Keratinocyte (primary cell): ENCODE results near the gene SMIM35. TPM values are rescaled to one million over a fixed set of nuclear protein-coding genes. Genes with fewer than 3 reads are reported as not detected.

Source experiments
- DNase-seq: peaks from one replicate; pipeline ENCODE4 v3.0.0-alpha.2; 2011; ENCODE audit warnings: low read depth, missing footprints, low spot score
- FAIRE-seq: peaks from 2 replicates; lab custom pipeline; 2011; peaks lifted over from hg19 to GRCh38; lab: Jason Lieb, UNC
- H2AFZ ChIP-seq: 2 replicates; pipeline ENCODE4 v1.6.0; 2012; ENCODE audit warnings: low read length, control low read depth, inconsistent platforms; ENCODE audit not compliant: control insufficient read depth
- H3K27ac ChIP-seq: 2 replicates; pipeline ENCODE4 v1.5.1; 2011; ENCODE audit warnings: low read length; ENCODE audit not compliant: control insufficient read depth, insufficient read depth
- H3K27me3 ChIP-seq: 3 replicates; pipeline ENCODE4 v1.6.0; 2011; ENCODE audit warnings: low read length; ENCODE audit not compliant: control insufficient read depth, insufficient read depth; ENCODE audit errors: extremely low read depth
- H3K36me3 ChIP-seq, 2 experiments: 2 replicates in 1 of 2; 3 replicates in 1 of 2; pipeline ENCODE4 v1.5.1; 2011; ENCODE audit warnings: low read length in 2 of 2, mild to moderate bottlenecking in 1 of 2; ENCODE audit not compliant: control insufficient read depth in 2 of 2, insufficient read depth in 2 of 2; ENCODE audit errors: extremely low read depth in 1 of 2
- H3K4me1 ChIP-seq: 3 replicates; pipeline ENCODE4 v1.5.1; 2011; ENCODE audit warnings: low read length; ENCODE audit not compliant: control insufficient read depth, insufficient read depth; ENCODE audit errors: extremely low read depth
- H3K4me2 ChIP-seq: 3 replicates; pipeline ENCODE4 v1.6.0; 2011; ENCODE audit warnings: low read depth, low read length; ENCODE audit not compliant: control insufficient read depth, insufficient read depth; ENCODE audit errors: extremely low read depth
- H3K4me3 ChIP-seq, 3 experiments: fragments of 200-600 bp in 1 of 3; sonication (generic) in 1 of 3; 2 replicates in 2 of 3; 3 replicates in 1 of 3; pipeline ENCODE4 v1.5.1; 2011 to 2016; ENCODE audit warnings: low read length in 3 of 3, mild to moderate bottlenecking in 3 of 3, control low read depth in 2 of 3, inconsistent platforms in 1 of 3, low read depth in 1 of 3, mixed read lengths in 1 of 3, mixed run types in 1 of 3, moderate library complexity in 1 of 3; ENCODE audit not compliant: control insufficient read depth in 2 of 3, insufficient read depth in 2 of 3; ENCODE audit errors: extremely low read depth in 1 of 3
- H3K79me2 ChIP-seq: 2 replicates; pipeline ENCODE4 v1.6.0; 2012; ENCODE audit warnings: low read length; ENCODE audit not compliant: control insufficient read depth, insufficient read depth
- H3K9ac ChIP-seq: 3 replicates; pipeline ENCODE4 v1.6.0; 2011; ENCODE audit warnings: low read length; ENCODE audit not compliant: control insufficient read depth, insufficient read depth; ENCODE audit errors: extremely low read depth
- H3K9me1 ChIP-seq: 3 replicates; pipeline ENCODE4 v1.6.0; 2011; ENCODE audit warnings: low read length; ENCODE audit not compliant: control insufficient read depth, insufficient read depth; ENCODE audit errors: extremely low read depth
- H3K9me3 ChIP-seq: 2 replicates; pipeline ENCODE4 v1.5.1; 2012; ENCODE audit warnings: low read depth, low read length; ENCODE audit not compliant: control insufficient read depth
- H4K20me1 ChIP-seq: 3 replicates; pipeline ENCODE4 v1.6.0; 2011; ENCODE audit warnings: low read length; ENCODE audit not compliant: control insufficient read depth, insufficient read depth; ENCODE audit errors: extremely low read depth
- CTCF ChIP-seq, 3 experiments: IDR thresholded peaks in 1 of 3; conservative IDR thresholded peaks in 1 of 3; optimal IDR thresholded peaks in 1 of 3; 2 replicates in 2 of 3; 3 replicates in 1 of 3; pipeline versions ENCODE3 to v1.5.1; 2011; ENCODE audit warnings: low read length in 3 of 3, mild to moderate bottlenecking in 3 of 3, moderate library complexity in 2 of 3, control low read depth in 1 of 3, inconsistent platforms in 1 of 3; ENCODE audit not compliant: insufficient read depth in 2 of 3; ENCODE audit errors: extremely low read depth in 1 of 3
- EZH2 ChIP-seq: IDR thresholded peaks from one replicate; pipeline ENCODE4 v1.6.1; 2012; ENCODE audit warnings: inconsistent platforms, mild to moderate bottlenecking, low read length, moderate library complexity
- dilution Hi-C: fragments of 300-500 bp; cut with MboI; formaldehyde crosslinking; loops from one replicate; pipeline ENCODE4 v1.7.0; 2020; ENCODE audit warnings: low sequenced_read_pairs; ENCODE audit not compliant: extremely low pct_ligation_motif_present
- polyA plus RNA-seq, 5 experiments: library from polyadenylated mRNA; depleted of rRNA in 3 of 5; stranded (reverse) in 3 of 5; stranded (forward) in 1 of 5; unstranded in 1 of 5; fragments of >200 nt; gene quantifications; 1 replicate in 1 of 5; 2 replicates in 3 of 5; 3 replicates in 1 of 5; pipeline versions ENCODE4 v1.2.1 to v1.2.3, GENCODE V29; 2011 to 2012; ENCODE audit warnings: missing spikeins in 2 of 5, low read depth in 1 of 5, low replicate concordance in 1 of 5

The SMIM35 gene
- polyA plus RNA-seq, 1 donor (not counting 4 experiments of a cell fraction or from before 2014, with no cell fraction given) = not detected

GRCh38 chr11:118060081-118060661, 26.6 kb downstream of the SMIM35 start:
- Histone ChIP-seq H3K4me2 (no peak overlapping the region), H3K4me3 (no peak overlapping the region), H4K20me1 (no peaks in the 10 kb centered on the region), H3K36me3 (no peaks in the 10 kb centered on the region), H3K79me2 (no peaks in the 10 kb centered on the region), H3K27me3 (peaks cover 6% of the 10 kb centered on the region), H3K9me1 (no peaks in the 10 kb centered on the region), H3K27ac (no peak overlapping the region), H3K9ac (no peak overlapping the region), H3K4me1 (peaks cover 2% of the 10 kb centered on the region), H2AFZ (no peak overlapping the region), H3K9me3 (no peaks in the 10 kb centered on the region)
- TF ChIP-seq EZH2 (no peak), CTCF (optimal IDR thresholded peaks at IDR 0.05 in 1 of 3, IDR thresholded peaks at IDR 0.05 in 1 of 3, conservative IDR thresholded peaks at IDR 0.05 in 1 of 3; ENCODE audit: extremely low read depth in 1 of 3, insufficient read depth in 2 of 3, low read length in 3 of 3) (no peak)
- FAIRE-seq = no peak
- dilution Hi-C loops = no loop called here
- no peak for DNase-seq

- no peak overlapping the region for H3K27ac ChIP-seq
- DNase-seq (no peak), FAIRE-seq (no peak)
- H3K79me2 ChIP-seq = no peaks in the 10 kb centered on the region
- H3K27me3 ChIP-seq = peaks cover 6% of the 10 kb centered on the region
- no peaks in the 10 kb centered on the region for H3K9me3 ChIP-seq
- no peaks in the 10 kb centered on the region for H3K4me1 ChIP-seq
- H3K4me2 ChIP-seq = no peak overlapping the region
- dilution Hi-C loops = no loop called here
- H4K20me1 ChIP-seq = no peaks in the 10 kb centered on the region
- no peak overlapping the region for H3K9ac ChIP-seq
- TF ChIP-seq CTCF (optimal IDR thresholded peaks at IDR 0.05 in 1 of 3, IDR thresholded peaks at IDR 0.05 in 1 of 3, conservative IDR thresholded peaks at IDR 0.05 in 1 of 3; ENCODE audit: extremely low read depth in 1 of 3, insufficient read depth in 2 of 3, low read length in 3 of 3) = no peak
- no peak for TF ChIP-seq EZH2
- H3K4me3 ChIP-seq = no peak overlapping the region
- no peaks in the 10 kb centered on the region for H3K9me1 ChIP-seq
- no peaks in the 10 kb centered on the region for H3K36me3 ChIP-seq
- no peak overlapping the region for H2AFZ ChIP-seq
Observed at GRCh38 chr11:118059246-118059940, 27.4 kb downstream of the SMIM35 start.
